Measurements from ENCODE around the gene ANO7. TPM values are rescaled to one million over a fixed set of nuclear protein-coding genes. Genes with fewer than 3 reads are reported as not detected.

The ANO7 gene
- total and polyA plus RNA-seq, 4 donors = 0.71 to 1.1 (median 0.86) TPM

DNA sequence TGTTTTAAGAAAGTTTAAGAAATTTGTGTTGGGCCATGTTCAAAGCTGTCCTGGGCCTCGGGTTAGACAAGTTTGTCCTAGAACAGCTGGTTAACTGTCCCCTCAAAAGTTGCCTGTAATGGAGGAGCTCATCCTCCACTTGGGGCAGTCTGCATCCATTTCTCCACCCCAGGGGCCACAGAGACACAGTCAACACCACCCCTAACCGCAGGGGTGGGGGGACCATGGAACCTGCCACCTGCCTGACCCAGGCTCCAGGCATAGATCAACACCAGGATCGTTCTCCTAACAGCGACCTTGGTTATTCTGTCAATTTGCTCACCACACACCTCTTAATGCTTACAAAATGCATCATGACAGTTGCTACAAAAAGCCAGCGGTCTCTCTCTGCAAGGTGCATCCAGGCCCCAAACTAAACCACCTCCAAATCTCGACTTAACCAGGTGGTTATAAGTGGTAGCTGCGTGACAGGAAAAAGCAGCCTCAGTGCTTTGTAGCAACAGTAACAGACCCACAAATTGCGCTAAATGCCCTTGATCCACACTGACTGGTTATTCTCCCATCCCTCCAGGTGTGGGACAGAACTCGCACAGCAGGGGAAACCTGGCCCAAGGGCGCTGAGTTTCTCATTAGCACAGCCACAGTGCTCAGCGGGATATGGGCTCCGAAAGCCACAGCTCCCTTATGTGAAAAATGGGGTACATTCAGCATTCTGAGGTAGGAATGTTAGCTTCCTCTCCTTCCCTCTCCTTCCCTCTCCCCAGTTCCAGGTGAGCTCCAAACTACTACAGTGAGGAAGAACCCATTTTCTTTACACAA, 79.0 kb downstream of the ANO7 start:
- H3K4me3 ChIP-seq = no peak overlapping the region
- peaks cover 16 to 41% (median 26%) of the 10 kb centered on the region in 4 donors for H3K36me3 ChIP-seq (ENCODE audit: control insufficient read depth in 4 of 4, insufficient read depth in 4 of 4, low read length in 4 of 4)
- H3K9ac ChIP-seq (ENCODE audit: insufficient read depth in 1 of 2, low read length in 2 of 2) = no peak overlapping the region
- no peak for ATAC-seq (ENCODE audit: insufficient read depth, low FRiP score)
- H3K4me1 ChIP-seq (ENCODE audit: control insufficient read depth in 5 of 5, insufficient read depth in 5 of 5, low read length in 5 of 5) = peaks cover 8 to 24% (median 11%) of the 10 kb centered on the region in 5 donors
- no peaks in the 10 kb centered on the region for H3K9me3 ChIP-seq (ENCODE audit: control insufficient read depth in 4 of 4, insufficient read depth in 3 of 4, low read length in 3 of 4)
- no peaks in the 10 kb centered on the region for H3K27me3 ChIP-seq (ENCODE audit: control insufficient read depth in 3 of 3, insufficient read depth in 3 of 3, low read length in 2 of 3)
- WGBS, 2 donors = 82 to 83% methylated on average over 12 of the region's 12 CpGs
- no peak for DNase-seq
- H3K27ac ChIP-seq (ENCODE audit: low read depth in 1 of 2, low read length in 1 of 2) = no peak overlapping the region
- TF ChIP-seq, protein P1, sequence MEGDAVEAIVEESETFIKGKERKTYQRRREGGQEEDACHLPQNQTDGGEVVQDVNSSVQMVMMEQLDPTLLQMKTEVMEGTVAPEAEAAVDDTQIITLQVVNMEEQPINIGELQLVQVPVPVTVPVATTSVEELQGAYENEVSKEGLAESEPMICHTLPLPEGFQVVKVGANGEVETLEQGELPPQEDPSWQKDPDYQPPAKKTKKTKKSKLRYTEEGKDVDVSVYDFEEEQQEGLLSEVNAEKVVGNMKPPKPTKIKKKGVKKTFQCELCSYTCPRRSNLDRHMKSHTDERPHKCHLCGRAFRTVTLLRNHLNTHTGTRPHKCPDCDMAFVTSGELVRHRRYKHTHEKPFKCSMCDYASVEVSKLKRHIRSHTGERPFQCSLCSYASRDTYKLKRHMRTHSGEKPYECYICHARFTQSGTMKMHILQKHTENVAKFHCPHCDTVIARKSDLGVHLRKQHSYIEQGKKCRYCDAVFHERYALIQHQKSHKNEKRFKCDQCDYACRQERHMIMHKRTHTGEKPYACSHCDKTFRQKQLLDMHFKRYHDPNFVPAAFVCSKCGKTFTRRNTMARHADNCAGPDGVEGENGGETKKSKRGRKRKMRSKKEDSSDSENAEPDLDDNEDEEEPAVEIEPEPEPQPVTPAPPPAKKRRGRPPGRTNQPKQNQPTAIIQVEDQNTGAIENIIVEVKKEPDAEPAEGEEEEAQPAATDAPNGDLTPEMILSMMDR (IDR thresholded peaks at IDR 0.05; ENCODE audit: control extremely low read depth, extremely low read depth) = no peak

DNA sequence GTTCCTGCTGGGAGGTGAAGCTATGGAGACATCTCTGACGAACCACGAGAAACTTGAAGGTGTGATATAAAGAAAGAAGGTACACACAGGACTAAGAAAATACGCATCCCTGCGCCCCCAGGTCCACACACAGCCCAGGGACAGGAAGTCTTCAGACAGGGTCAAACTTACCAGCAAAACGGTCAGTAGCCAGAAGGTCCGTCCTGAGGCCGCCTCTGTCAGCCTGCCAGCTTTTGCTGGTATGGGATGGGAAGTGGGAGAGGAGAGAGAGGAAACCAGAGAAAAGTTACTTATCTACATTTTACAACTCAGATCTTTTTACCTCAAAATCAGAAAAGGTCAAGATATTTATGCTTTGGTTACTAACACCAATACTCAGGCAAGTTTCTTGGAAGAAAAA, 79.8 kb downstream of the ANO7 start:
- H3K36me3 ChIP-seq (ENCODE audit: control insufficient read depth in 4 of 4, insufficient read depth in 4 of 4, low read length in 4 of 4) = peaks cover 8 to 32% (median 19%) of the 10 kb centered on the region in 4 donors
- WGBS, 2 donors = 81 to 83% methylated on average over 7 of the region's 7 CpGs

DNA sequence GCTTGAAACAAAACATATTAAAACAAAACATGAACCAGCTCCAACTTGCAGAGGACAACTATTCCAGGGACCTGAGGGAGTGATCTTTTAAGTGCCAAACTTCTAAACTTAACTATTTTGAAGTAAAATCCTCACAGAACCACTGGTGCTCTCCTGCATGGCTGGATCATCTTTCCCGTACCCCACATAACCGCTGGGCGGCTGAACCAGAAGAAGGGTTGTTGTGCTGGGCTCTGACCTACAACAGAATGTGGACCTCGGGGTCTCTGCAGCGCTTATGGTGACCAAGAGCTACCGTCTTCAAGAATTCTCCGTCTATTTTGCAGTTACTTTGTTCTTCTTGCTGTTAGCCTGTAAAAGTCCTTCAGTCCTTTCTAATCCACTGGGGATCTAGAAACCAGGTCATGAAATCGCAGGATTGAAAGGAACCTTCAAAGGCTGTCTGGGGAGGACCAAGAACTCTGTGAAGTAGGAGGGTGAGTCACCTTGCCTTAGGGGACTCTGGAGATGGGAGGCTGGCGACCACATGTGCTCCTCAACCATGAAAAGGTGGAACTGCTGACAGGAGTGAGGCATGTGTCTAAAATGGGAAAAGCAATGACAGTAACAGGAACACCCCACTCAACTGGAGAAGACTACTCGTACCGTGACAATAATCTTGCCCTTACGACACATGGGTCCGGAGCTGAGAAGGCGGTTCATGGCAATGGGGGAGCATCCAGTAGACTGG, 80.4 kb downstream of the ANO7 start:
- ATAC-seq (ENCODE audit: insufficient read depth, low FRiP score) (no peak), DNase-seq (no peak)
- Histone ChIP-seq H3K9ac (ENCODE audit: insufficient read depth in 1 of 2, low read length in 2 of 2) (no peak overlapping the region), H3K27ac (ENCODE audit: low read depth in 1 of 2, low read length in 1 of 2) (no peak overlapping the region), H3K36me3 (ENCODE audit: control insufficient read depth in 4 of 4, insufficient read depth in 4 of 4, low read length in 4 of 4) (peaks cover 3 to 27% (median 14%) of the 10 kb centered on the region in 4 donors), H3K4me3 (no peak overlapping the region), H3K4me1 (ENCODE audit: control insufficient read depth in 5 of 5, insufficient read depth in 5 of 5, low read length in 5 of 5) (peaks cover 8 to 31% (median 11%) of the 10 kb centered on the region in 5 donors), H3K27me3 (ENCODE audit: control insufficient read depth in 3 of 3, insufficient read depth in 3 of 3, low read length in 2 of 3) (no peaks in the 10 kb centered on the region), H3K9me3 (ENCODE audit: control insufficient read depth in 4 of 4, insufficient read depth in 3 of 4, low read length in 3 of 4) (no peaks in the 10 kb centered on the region)
- WGBS, 2 donors = 89 to 90% methylated on average over 14 of the region's 14 CpGs
- TF ChIP-seq, protein P1 (IDR thresholded peaks at IDR 0.05; ENCODE audit: control extremely low read depth, extremely low read depth) = no peak

More for the DNA sequence above, 79.8 kb downstream of the ANO7 start:
- H3K4me3 ChIP-seq = no peak overlapping the region
- H3K27ac ChIP-seq (ENCODE audit: low read depth in 1 of 2, low read length in 1 of 2) = no peak overlapping the region
- TF ChIP-seq, protein P1 (IDR thresholded peaks at IDR 0.05; ENCODE audit: control extremely low read depth, extremely low read depth) = no peak
- H3K4me1 ChIP-seq (ENCODE audit: control insufficient read depth in 5 of 5, insufficient read depth in 5 of 5, low read length in 5 of 5) = peaks cover 8 to 29% (median 11%) of the 10 kb centered on the region in 5 donors
- H3K9me3 ChIP-seq (ENCODE audit: control insufficient read depth in 4 of 4, insufficient read depth in 3 of 4, low read length in 3 of 4) = no peaks in the 10 kb centered on the region
- no peak for DNase-seq
- no peak overlapping the region for H3K9ac ChIP-seq (ENCODE audit: insufficient read depth in 1 of 2, low read length in 2 of 2)
- no peaks in the 10 kb centered on the region for H3K27me3 ChIP-seq (ENCODE audit: control insufficient read depth in 3 of 3, insufficient read depth in 3 of 3, low read length in 2 of 3)
- no peak for ATAC-seq (ENCODE audit: insufficient read depth, low FRiP score)

Data from lung (tissue), 12 donors.